Hematopoietic multipotent progenitor cell (in vitro differentiated cells): ENCODE data around the gene SBF2. TPM values are rescaled to one million over a fixed set of nuclear protein-coding genes. Genes with fewer than 3 reads are reported as not detected.
"Not testable (repeated sequence)": the region's sequence is repeated elsewhere in the genome, so short reads cannot be mapped to it uniquely, and the experiment has no call there.

Experiments used
- DNase-seq, 3 donors: peaks; one replicate each; pipeline ENCODE4 v3.0.0-alpha.2; 2011 to 2015; ENCODE audit warnings: low read depth in 2 of 3, low spot score in 2 of 3
- total RNA-seq: library from RNA; depleted of rRNA; stranded (reverse); fragments of >200 nt; gene quantifications from one replicate; pipeline ENCODE4 v1.2.3, GENCODE V29; 2012

The SBF2 gene
- total RNA-seq, 1 donor = 17.0 TPM

- DNase-seq = no peak
These were observed 217.4 kb downstream of the SBF2 start for GRCh38 chr11:10076458-10077141.

- DNase-seq = no peak
These were observed 218.9 kb downstream of the SBF2 start for GRCh38 chr11:10075141-10075540.

GRCh38 chr11:10072841-10073240 is 221.2 kb downstream of the SBF2 start:
- no peak for DNase-seq

GRCh38 chr11:10072142-10072541 is 221.9 kb downstream of the SBF2 start:
- DNase-seq = no peak

GRCh38 chr11:10067629-10068300 is 226.3 kb downstream of the SBF2 start:
- DNase-seq = no peak

GRCh38 chr11:10066441-10066840 is 227.6 kb downstream of the SBF2 start:
- no peak for DNase-seq

GRCh38 chr11:10064828-10065227 is 229.2 kb downstream of the SBF2 start:
- no peak for DNase-seq

- DNase-seq = no peak
These were observed 235.7 kb downstream of the SBF2 start for GRCh38 chr11:10058356-10058755.

GRCh38 chr11:10051868-10052586 is 242.0 kb downstream of the SBF2 start:
- no peak for DNase-seq

GRCh38 chr11:10050561-10050960 is 243.5 kb downstream of the SBF2 start:
- no peak for DNase-seq

- peak in 1 of 3 donors; percentile 60 for DNase-seq
These were observed 244.3 kb downstream of the SBF2 start for GRCh38 chr11:10049756-10050155.

- DNase-seq = no peak
These were observed 245.7 kb downstream of the SBF2 start for GRCh38 chr11:10048350-10048749.

GRCh38 chr11:10044618-10045017 is 249.4 kb downstream of the SBF2 start:
- DNase-seq = peak in 1 of 3 donors; percentile 35

GRCh38 chr11:10042699-10043098 is 251.3 kb downstream of the SBF2 start:
- peak in 2 of 3 donors; percentile 43 to 67 for DNase-seq

- peak in 2 of 3 donors; percentile 32 to 60 for DNase-seq
These were observed 252.1 kb downstream of the SBF2 start for GRCh38 chr11:10041748-10042446.

- no peak for DNase-seq
These were observed 252.7 kb downstream of the SBF2 start for GRCh38 chr11:10041332-10041731.

GRCh38 chr11:10038521-10039302 is 255.3 kb downstream of the SBF2 start:
- DNase-seq = no peak

- not testable (repeated sequence) for DNase-seq
These were observed 258.1 kb downstream of the SBF2 start for GRCh38 chr11:10035932-10036331.

- no peak for DNase-seq
These were observed 261.1 kb downstream of the SBF2 start for GRCh38 chr11:10032935-10033334.

GRCh38 chr11:10030122-10030490 is 263.9 kb downstream of the SBF2 start:
- DNase-seq = no peak
